ENCODE data around the gene CYP2U1. TPM values are rescaled to one million over a fixed set of nuclear protein-coding genes. Genes with fewer than 3 reads are reported as not detected.

Gene CYP2U1
- total RNA-seq, 4 donors from 2014 or later: 14.9 to 34.0 (median 27.3) TPM

GRCh38 chr4:107931775-107932321, 499 bp downstream of the CYP2U1 start:
- no peaks in the 10 kb centered on the region for H3K9me3 ChIP-seq
- TF ChIP-seq POLR2A (IDR thresholded peaks at IDR 0.05): no peak
- no peak for TF ChIP-seq EP300 (IDR thresholded peaks at IDR 0.05)
- no peak for TF ChIP-seq CTCF (IDR thresholded peaks at IDR 0.05)
- TF ChIP-seq POLR2AphosphoS5 (IDR thresholded peaks at IDR 0.05): no peak
- whole genome bisulfite sequencing, 2 donors (ENCODE audit: low coverage in 1 of 2): no CpG with 5 or more reads among the region's 45 CpGs
- ATAC-seq: no peak
- H3K4me3 ChIP-seq: peak overlapping the region; percentile 69 to 76
- H3K27me3 ChIP-seq: no peaks in the 10 kb centered on the region
- peaks cover 0 to 2% of the 10 kb centered on the region in 2 donors for H3K36me3 ChIP-seq
- H3K4me1 ChIP-seq: peaks cover 6 to 37% (median 8%) of the 10 kb centered on the region in 3 donors
- H3K27ac ChIP-seq: peak overlapping the region; percentile 63 to 91 (median 90)

DNA sequence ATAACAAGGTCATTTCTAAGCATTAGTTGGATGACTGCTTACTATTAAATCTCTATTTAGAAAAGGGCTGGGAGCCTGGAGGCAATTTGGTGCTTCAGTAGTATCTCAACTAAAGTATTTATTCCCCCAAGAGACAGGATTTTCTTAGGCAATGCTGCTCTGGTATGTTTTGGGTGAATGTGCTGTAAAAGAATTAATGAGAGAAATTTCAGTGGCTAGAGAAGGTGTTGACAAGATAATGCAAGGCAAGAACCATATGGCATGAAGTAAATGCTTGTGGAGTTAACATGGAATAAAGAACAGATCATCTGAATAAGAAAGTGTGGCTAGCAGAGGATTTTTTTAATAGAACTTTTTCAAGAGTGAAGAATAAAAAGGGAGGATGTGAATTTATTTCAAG, 3.9 kb downstream of the CYP2U1 start:
- Histone ChIP-seq H3K4me3 (no peak overlapping the region), H3K27me3 (no peaks in the 10 kb centered on the region), H3K27ac (no peak overlapping the region), H3K4me1 (peaks cover 6 to 35% (median 8%) of the 10 kb centered on the region in 3 donors), H3K36me3 (peaks cover 0 to 9% of the 10 kb centered on the region in 2 donors), H3K9me3 (no peaks in the 10 kb centered on the region)
- ATAC-seq: no peak
- no peak for TF ChIP-seq POLR2AphosphoS5 (IDR thresholded peaks at IDR 0.05)
- TF ChIP-seq POLR2A (IDR thresholded peaks at IDR 0.05): no peak
- no peak for TF ChIP-seq EP300 (IDR thresholded peaks at IDR 0.05)
- TF ChIP-seq CTCF (IDR thresholded peaks at IDR 0.05): no peak

DNA sequence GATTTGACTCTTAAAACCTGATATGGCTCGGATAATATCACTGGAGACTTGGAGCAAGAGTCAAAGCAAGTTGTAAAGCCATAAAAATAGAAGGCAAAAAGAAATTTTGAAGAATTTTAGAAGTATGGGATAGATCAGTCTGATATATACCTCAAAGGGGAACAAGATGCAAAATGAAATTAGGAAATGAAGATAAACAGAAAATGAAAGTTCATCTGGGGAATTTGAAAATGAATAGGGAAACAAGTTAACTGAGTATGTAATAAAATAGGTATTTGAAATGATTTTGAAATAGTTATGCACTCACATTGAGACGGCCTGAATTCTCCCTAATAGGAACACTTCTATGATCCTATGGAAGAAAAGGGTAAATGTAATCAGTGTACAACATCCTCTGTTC, 5.7 kb downstream of the CYP2U1 start:
- no peaks in the 10 kb centered on the region for H3K9me3 ChIP-seq
- peaks cover 6 to 26% (median 8%) of the 10 kb centered on the region in 3 donors for H3K4me1 ChIP-seq
- no peak for ATAC-seq
- no peaks in the 10 kb centered on the region for H3K27me3 ChIP-seq
- no peak for TF ChIP-seq POLR2A (IDR thresholded peaks at IDR 0.05)
- H3K27ac ChIP-seq: no peak overlapping the region
- 87 to 100% methylated on average over 1 to 2 of the region's 2 CpGs for WGBS, 2 donors (ENCODE audit: low coverage in 1 of 2)
- peaks cover 0 to 9% of the 10 kb centered on the region in 2 donors for H3K36me3 ChIP-seq
- no peak overlapping the region for H3K4me3 ChIP-seq

- no peak overlapping the region for H3K27ac ChIP-seq
- WGBS, 2 donors (ENCODE audit: low coverage in 1 of 2): 100% methylated on average over 1 of the region's 1 CpG
- H3K27me3 ChIP-seq: no peaks in the 10 kb centered on the region
- no peak overlapping the region for H3K4me3 ChIP-seq
- ATAC-seq: no peak
- no peaks in the 10 kb centered on the region for H3K9me3 ChIP-seq
- peaks cover 0 to 4% (median 0%) of the 10 kb centered on the region in 3 donors for H3K4me1 ChIP-seq
- peaks cover 0 to 11% of the 10 kb centered on the region in 2 donors for H3K36me3 ChIP-seq
- TF ChIP-seq POLR2AphosphoS5 (IDR thresholded peaks at IDR 0.05) (no peak), EP300 (IDR thresholded peaks at IDR 0.05) (no peak), CTCF (IDR thresholded peaks at IDR 0.05) (no peak)
Observed at GRCh38 chr4:107939307-107939706, 8.0 kb downstream of the CYP2U1 start.

- WGBS, 2 donors (ENCODE audit: low coverage in 1 of 2): 89 to 94% methylated on average over 3 of the region's 3 CpGs
- TF ChIP-seq CTCF (IDR thresholded peaks at IDR 0.05) (no peak), POLR2A (IDR thresholded peaks at IDR 0.05) (no peak)
- no peak for ATAC-seq
- Histone ChIP-seq H3K4me1 (no peaks in the 10 kb centered on the region), H3K4me3 (no peak overlapping the region), H3K27ac (no peak overlapping the region), H3K9me3 (no peaks in the 10 kb centered on the region), H3K27me3 (no peaks in the 10 kb centered on the region), H3K36me3 (peaks cover 0 to 65% of the 10 kb centered on the region in 2 donors)
Observed at GRCh38 chr4:107945809-107946208, 14.5 kb downstream of the CYP2U1 start.
